HEK293T (cell line): Measurements from ENCODE around the gene APOBEC3A.

Source experiments
- BHLHE40 ChIP-seq: fragments of 450-650 bp; IDR thresholded peaks from 2 replicates; pipeline ENCODE4 v1.6.1; 2016; ENCODE audit warnings: mild to moderate bottlenecking, moderate library complexity, borderline replicate concordance
- CTBP1 ChIP-seq: fragments of 450-650 bp; IDR thresholded peaks from 2 replicates; pipeline ENCODE4 v1.6.1; 2016; ENCODE audit warnings: borderline replicate concordance
- ELF4 ChIP-seq: fragments of 450-650 bp; IDR thresholded peaks from 2 replicates; pipeline ENCODE4 v1.6.1; 2017; ENCODE audit warnings: antibody characterized with exemption
- FOXM1 ChIP-seq: fragments of 450-650 bp; IDR thresholded peaks from 2 replicates; pipeline ENCODE4 v1.6.1; 2017; ENCODE audit warnings: mild to moderate bottlenecking, borderline replicate concordance
- HDGF ChIP-seq: fragments of 450-650 bp; IDR thresholded peaks from 2 replicates; pipeline ENCODE4 v1.6.1; 2017; ENCODE audit warnings: antibody characterized with exemption, borderline replicate concordance
- LEF1 ChIP-seq: fragments of 450-650 bp; IDR thresholded peaks from 2 replicates; pipeline ENCODE4 v1.6.1; 2017; ENCODE audit warnings: mild to moderate bottlenecking, borderline replicate concordance
- NFRKB ChIP-seq: fragments of 450-650 bp; IDR thresholded peaks from 2 replicates; pipeline ENCODE4 v1.6.1; 2016; ENCODE audit warnings: mild to moderate bottlenecking, moderate library complexity
- SP1 ChIP-seq: fragments of 450-650 bp; IDR thresholded peaks from 2 replicates; pipeline ENCODE4 v1.6.1; 2017
- SUZ12 ChIP-seq: fragments of 450-650 bp; IDR thresholded peaks from 2 replicates; pipeline ENCODE4 v1.6.1; 2016; ENCODE audit warnings: mild to moderate bottlenecking

- TF ChIP-seq BHLHE40 (no peak), SUZ12 (no peak), HDGF (no peak), FOXM1 (no peak), ELF4 (no peak), LEF1 (no peak), NFRKB (no peak), CTBP1 (no peak), SP1 (no peak)
Observed at GRCh38 chr22:38966942-38967341, 9.5 kb downstream of the APOBEC3A start.
